Thyroid gland (tissue), 4 donors: ENCODE results near the gene MAPK10.

Experiments used
- CTCF ChIP-seq, 6 experiments: fragments of 200-600 bp in 3 of 6; fragments of 450-650 bp in 3 of 6; sonication (generic) in 3 of 6; IDR thresholded peaks; one replicate each; pipeline ENCODE4 v1.5.1; 2016 to 2019; ENCODE audit warnings: antibody characterized with exemption in 6 of 6, mild to moderate bottlenecking in 2 of 6, inconsistent platforms in 1 of 6, moderate library complexity in 1 of 6
- POLR2A ChIP-seq, 2 donors: fragments of 450-650 bp; IDR thresholded peaks; one replicate each; pipeline ENCODE4 v1.6.1; 2017; ENCODE audit warnings: antibody characterized with exemption in 2 of 2, mild to moderate bottlenecking in 2 of 2, moderate library complexity in 1 of 2

DNA sequence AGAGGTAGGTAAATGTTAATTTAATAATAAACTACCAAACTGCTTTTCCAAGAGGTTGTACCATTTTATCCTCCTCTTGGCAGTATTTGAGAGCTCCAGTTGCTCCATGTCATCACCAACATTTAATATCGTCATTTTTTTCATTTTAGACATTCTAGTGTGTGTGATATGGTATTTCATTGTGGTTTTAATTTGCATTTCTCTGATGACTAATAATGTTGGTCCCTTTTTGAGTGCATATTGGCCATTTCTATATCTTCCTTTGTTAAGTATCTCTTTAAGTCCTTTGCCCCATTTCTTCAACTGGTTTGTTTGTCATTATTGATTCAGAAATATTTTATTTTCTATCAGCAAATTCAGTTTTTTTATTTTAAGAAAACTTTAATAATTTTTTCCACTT, 88.8 kb downstream of the MAPK10 start:
- TF ChIP-seq CTCF (IDR thresholded peaks at IDR 0.05) (no peak), POLR2A (IDR thresholded peaks at IDR 0.05) (no peak)
